ENCODE results near the gene SLCO4C1. TPM values are rescaled to one million over a fixed set of nuclear protein-coding genes. Genes with fewer than 3 reads are reported as not detected.
A peak's percentile ranks its signal among the peaks of the same experiment; 100 is the strongest.

The SLCO4C1 gene
- total and polyA plus RNA-seq, 2 of the 13 experiments (the other 11 are each of a cell fraction or from before 2014, with no cell fraction given) = 1.3 to 7.8 TPM

GRCh38 chr5:102296178-102296817 lies at the start of gene SLCO4C1 (continued):
- TF ChIP-seq, protein P1, sequence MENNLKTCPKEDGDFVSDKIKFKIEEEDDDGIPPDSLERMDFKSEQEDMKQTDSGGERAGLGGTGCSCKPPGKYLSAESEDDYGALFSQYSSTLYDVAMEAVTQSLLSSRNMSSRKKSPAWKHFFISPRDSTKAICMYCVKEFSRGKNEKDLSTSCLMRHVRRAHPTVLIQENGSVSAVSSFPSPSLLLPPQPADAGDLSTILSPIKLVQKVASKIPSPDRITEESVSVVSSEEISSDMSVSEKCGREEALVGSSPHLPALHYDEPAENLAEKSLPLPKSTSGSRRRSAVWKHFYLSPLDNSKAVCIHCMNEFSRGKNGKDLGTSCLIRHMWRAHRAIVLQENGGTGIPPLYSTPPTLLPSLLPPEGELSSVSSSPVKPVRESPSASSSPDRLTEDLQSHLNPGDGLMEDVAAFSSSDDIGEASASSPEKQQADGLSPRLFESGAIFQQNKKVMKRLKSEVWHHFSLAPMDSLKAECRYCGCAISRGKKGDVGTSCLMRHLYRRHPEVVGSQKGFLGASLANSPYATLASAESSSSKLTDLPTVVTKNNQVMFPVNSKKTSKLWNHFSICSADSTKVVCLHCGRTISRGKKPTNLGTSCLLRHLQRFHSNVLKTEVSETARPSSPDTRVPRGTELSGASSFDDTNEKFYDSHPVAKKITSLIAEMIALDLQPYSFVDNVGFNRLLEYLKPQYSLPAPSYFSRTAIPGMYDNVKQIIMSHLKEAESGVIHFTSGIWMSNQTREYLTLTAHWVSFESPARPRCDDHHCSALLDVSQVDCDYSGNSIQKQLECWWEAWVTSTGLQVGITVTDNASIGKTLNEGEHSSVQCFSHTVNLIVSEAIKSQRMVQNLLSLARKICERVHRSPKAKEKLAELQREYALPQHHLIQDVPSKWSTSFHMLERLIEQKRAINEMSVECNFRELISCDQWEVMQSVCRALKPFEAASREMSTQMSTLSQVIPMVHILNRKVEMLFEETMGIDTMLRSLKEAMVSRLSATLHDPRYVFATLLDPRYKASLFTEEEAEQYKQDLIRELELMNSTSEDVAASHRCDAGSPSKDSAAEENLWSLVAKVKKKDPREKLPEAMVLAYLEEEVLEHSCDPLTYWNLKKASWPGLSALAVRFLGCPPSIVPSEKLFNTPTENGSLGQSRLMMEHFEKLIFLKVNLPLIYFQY (CRISPR knock-in tag; IDR thresholded peaks at IDR 0.05; ENCODE audit: borderline replicate concordance) = no peak
- TF ChIP-seq ZBTB4 (CRISPR knock-in tag; IDR thresholded peaks at IDR 0.05; ENCODE audit: borderline replicate concordance) (no peak), ZNF879 (CRISPR knock-in tag; IDR thresholded peaks at IDR 0.05) (no peak), ZSCAN25 (CRISPR knock-in tag; IDR thresholded peaks at IDR 0.05) (peak; percentile 85), ZKSCAN8 (CRISPR knock-in tag; IDR thresholded peaks at IDR 0.05; ENCODE audit: borderline replicate concordance) (no peak; the same call in 1 of the 2 replicates), KAT8 (CRISPR knock-in tag; IDR thresholded peaks at IDR 0.05) (peak; percentile 80), ZFP41 (CRISPR knock-in tag; IDR thresholded peaks at IDR 0.05; ENCODE audit: borderline replicate concordance) (no peak), ZNF510 (CRISPR knock-in tag; IDR thresholded peaks at IDR 0.05; ENCODE audit: low read depth) (no peak), GFI1 (CRISPR knock-in tag; IDR thresholded peaks at IDR 0.05; ENCODE audit: borderline replicate concordance) (no peak), KLF12 (CRISPR knock-in tag; IDR thresholded peaks at IDR 0.05; ENCODE audit: borderline replicate concordance) (peak; percentile 85; the same call in 1 of the 2 replicates), ZNF121 (CRISPR knock-in tag; IDR thresholded peaks at IDR 0.05) (peak; percentile 89), CENPX (CRISPR knock-in tag; IDR thresholded peaks at IDR 0.05) (no peak), HIVEP1 (CRISPR knock-in tag; IDR thresholded peaks at IDR 0.05) (peak; percentile 80; the same call in 1 of the 2 replicates), MZF1 (CRISPR knock-in tag; IDR thresholded peaks at IDR 0.05; ENCODE audit: borderline replicate concordance) (no peak), PCBP1 (IDR thresholded peaks at IDR 0.05; ENCODE audit: borderline replicate concordance, low read depth, low read length) (no peak), ZNF44 (CRISPR knock-in tag; IDR thresholded peaks at IDR 0.05) (peak; percentile 78; the same call in 1 of the 2 replicates), ZNF614 (CRISPR knock-in tag; IDR thresholded peaks at IDR 0.05; ENCODE audit: borderline replicate concordance) (peak; percentile 79; the same call in 1 of the 2 replicates), AHR (CRISPR knock-in tag; IDR thresholded peaks at IDR 0.05) (no peak)
- TF ChIP-seq, protein P2, sequence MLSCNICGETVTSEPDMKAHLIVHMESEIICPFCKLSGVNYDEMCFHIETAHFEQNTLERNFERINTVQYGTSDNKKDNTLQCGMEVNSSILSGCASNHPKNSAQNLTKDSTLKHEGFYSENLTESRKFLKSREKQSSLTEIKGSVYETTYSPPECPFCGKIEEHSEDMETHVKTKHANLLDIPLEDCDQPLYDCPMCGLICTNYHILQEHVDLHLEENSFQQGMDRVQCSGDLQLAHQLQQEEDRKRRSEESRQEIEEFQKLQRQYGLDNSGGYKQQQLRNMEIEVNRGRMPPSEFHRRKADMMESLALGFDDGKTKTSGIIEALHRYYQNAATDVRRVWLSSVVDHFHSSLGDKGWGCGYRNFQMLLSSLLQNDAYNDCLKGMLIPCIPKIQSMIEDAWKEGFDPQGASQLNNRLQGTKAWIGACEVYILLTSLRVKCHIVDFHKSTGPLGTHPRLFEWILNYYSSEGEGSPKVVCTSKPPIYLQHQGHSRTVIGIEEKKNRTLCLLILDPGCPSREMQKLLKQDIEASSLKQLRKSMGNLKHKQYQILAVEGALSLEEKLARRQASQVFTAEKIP (CRISPR knock-in tag; IDR thresholded peaks at IDR 0.05; ENCODE audit: borderline replicate concordance) = no peak
